ENCODE data around the gene CEP164.
"Not testable (repeated sequence)": the region's sequence is repeated elsewhere in the genome, so short reads cannot be mapped to it uniquely, and the experiment has no call there.

CEP164 gene

DNA sequence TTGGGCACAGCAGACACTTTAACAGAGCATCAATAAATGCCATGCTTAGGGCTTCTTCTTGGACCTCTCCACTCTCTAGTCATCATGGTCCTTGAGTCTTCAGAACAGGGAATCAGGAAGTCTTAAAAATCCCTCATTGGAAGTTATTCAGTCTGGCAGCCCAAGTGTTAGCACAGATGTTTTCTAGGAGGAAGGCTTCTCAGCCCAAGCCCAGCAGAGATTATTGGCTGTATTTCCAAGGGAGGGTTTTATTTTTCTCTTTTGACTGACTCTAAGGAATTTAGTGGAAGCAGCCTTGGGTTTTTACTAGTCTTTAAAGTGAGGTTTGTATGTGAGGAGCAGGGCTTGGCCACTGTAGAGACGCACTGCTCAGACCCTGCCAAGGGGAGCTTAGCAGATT, 41.9 kb downstream of the CEP164 start:
- no peak for DNase-seq

- no peak for DNase-seq
These were observed 43.8 kb downstream of the CEP164 start for GRCh38 chr11:117371453-117371852.

GRCh38 chr11:117374316-117375055, 46.8 kb downstream of the CEP164 start:
- no peak for DNase-seq

- no peak for DNase-seq
These were observed 48.3 kb downstream of the CEP164 start for GRCh38 chr11:117375960-117376359.

GRCh38 chr11:117376517-117376916, 48.9 kb downstream of the CEP164 start:
- DNase-seq, result no peak

GRCh38 chr11:117378976-117379865, 51.6 kb downstream of the CEP164 start:
- peak; percentile 87 for DNase-seq

- no peak for DNase-seq
These were observed 53.0 kb downstream of the CEP164 start for GRCh38 chr11:117380676-117381075.

- DNase-seq, result peak; percentile 30
These were observed 54.1 kb downstream of the CEP164 start for GRCh38 chr11:117381481-117382387.

DNA sequence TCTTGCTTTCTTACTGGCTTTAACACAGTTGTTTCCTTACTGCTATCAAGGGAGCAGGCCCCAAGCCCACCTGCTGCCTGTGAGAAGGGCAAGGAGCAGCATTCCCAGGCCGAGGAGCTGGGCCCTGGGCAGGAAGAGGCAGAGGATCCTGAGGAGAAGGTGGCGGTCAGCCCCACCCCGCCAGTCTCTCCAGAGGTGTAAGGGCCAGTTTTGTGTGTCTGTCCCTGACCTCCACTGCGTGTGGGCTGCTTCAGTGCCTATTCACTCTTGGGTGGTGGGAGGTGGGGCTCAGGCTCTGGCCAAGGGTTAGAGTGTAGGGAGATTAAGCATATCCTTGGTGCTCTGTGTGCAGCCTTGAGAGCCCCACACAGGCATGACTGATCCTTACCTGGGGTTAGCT, 55.1 kb downstream of the CEP164 start:
- DNase-seq, result no peak

DNA sequence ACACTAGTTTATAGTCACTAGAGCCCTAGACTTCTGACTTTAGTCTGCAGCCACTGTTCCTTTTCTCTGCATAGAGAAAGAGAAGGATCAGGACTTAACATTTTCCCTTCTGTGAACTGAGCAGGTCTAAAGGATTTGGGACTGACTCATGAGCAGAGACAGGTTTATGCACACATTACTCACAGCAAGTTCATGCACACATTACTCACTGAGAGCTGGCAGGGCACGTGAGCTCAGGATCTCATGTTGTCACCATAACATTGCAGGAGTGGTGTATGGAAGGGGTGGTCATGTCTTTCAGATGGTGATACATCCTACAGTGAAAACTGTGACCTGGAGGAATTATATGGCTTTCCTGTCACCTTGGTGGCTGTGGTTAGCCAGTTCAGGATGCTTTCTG, 56.4 kb downstream of the CEP164 start:
- DNase-seq, result no peak

- no peak for DNase-seq
These were observed 57.8 kb downstream of the CEP164 start for GRCh38 chr11:117385471-117385870.

DNA sequence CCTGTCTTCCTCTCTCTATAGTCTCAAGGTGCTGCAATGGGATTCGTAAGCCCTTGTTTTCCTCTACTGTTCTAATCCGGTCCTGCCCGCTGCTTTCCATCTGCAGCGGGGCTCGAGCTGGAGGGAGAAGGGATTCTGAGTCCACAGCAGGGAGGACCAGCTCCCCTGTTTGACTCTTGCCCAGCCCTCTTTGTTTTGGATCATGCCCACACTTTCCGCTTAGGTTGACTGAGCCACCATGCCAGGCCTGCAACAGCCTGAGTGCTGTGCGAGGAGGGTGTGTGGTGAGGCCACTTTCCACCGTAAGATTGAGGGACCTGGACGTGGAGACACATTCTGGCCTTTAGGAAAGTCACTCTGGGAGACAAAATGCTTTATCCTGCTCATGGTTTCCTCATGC, 58.3 kb downstream of the CEP164 start:
- no peak for DNase-seq

GRCh38 chr11:117387992-117388755, 60.5 kb downstream of the CEP164 start:
- DNase-seq, result no peak

GRCh38 chr11:117390743-117391142, 63.1 kb downstream of the CEP164 start:
- DNase-seq, result no peak

GRCh38 chr11:117391181-117391580, 63.5 kb downstream of the CEP164 start:
- DNase-seq, result no peak

DNA sequence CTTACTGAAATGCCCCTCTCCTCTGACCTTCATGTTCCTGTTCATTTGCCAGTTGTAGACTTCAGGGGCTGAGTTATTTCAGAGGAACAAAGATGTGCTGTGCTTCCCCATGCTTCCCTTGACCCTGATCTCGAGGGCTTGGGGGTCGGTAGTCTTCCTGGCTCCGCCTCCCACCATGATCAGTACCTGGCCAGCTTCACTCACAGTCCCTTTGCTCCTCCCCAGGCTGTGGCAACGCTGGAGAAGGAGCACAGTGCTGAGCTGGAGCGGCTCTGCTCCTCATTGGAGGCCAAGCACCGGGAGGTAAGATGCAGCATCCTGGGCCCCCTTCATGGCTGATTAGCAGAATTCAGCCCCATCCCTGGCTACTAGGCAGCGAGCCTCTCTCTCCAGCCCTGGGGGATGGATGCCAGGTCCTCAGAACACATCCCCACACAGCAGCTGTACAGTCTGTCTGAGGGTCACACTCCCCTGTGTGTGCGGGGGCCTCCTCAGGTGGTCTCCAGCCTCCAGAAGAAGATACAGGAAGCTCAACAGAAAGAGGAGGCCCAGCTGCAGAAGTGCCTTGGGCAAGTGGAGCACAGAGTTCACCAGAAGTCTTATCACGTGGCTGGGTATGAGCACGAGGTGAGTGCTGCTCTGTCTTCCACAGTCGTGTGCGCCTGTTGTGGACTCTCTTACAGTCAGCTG, 64.5 kb downstream of the CEP164 start:
- no peak for DNase-seq

DNA sequence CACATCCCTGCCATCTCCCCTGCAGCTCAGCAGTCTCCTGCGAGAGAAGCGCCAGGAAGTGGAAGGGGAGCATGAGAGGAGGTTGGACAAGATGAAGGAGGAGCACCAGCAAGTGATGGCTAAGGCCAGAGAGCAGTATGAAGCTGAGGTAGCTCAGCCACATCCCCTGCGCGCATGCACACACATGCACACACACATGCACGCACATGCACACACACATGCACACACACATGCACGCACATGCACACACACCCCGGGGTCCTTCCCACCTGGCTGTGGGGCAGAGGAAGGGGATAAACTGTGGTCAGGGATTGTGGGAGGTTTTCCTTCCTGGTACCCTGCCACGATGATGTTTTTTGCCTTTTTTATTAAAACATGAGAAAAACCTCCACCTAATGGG, 65.3 kb downstream of the CEP164 start:
- DNase-seq, result no peak

GRCh38 chr11:117394221-117394925, 66.7 kb downstream of the CEP164 start:
- DNase-seq, result no peak

DNA sequence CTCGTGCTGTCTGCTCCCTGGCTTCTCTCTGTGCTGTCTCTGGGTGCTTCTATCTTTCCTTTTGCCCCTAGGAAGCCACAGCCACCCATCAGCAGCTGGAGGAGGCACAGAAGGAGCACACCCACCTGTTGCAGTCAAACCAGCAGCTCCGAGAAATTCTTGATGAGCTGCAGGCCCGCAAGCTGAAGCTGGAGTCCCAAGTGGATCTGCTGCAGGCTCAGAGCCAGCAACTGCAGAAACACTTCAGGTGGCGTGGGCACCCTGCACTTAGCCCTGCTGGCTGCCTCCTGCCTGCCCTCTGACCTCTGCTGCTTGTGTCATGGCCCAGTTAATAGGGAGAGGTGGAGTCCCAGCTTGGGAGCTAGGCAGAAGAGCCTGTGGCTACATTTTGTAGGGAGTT, 67.8 kb downstream of the CEP164 start:
- DNase-seq, result no peak

DNA sequence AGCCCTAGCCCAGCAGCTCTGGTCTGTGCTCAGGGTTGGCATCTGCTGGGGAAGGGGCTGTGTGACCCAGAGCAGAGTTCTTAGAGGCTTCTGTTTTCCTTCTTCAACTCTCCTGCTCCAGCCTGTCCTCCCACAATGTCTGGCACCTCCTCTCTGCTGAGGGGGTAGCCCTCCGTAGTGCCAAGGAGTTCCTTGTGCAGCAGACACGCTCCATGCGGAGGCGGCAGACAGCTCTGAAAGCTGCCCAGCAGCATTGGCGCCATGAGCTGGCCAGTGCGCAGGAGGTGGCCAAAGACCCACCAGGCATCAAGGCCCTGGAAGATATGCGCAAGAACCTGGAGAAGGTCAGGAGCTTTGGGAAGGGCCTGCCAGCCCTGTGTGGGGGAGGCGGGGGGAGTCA, 69.3 kb downstream of the CEP164 start:
- no peak for DNase-seq

- not testable (repeated sequence) for DNase-seq
These were observed 71.0 kb downstream of the CEP164 start for GRCh38 chr11:117398618-117399017.
